Umbilical cord (tissue), 2 donors: ENCODE results near the gene RERE. TPM values are rescaled to one million over a fixed set of nuclear protein-coding genes. Genes with fewer than 3 reads are reported as not detected.
A peak's percentile ranks its signal among the peaks of the same experiment; 100 is the strongest.

Experiments
- DNase-seq: peaks from one replicate; pipeline ENCODE4 v3.0.0-alpha.2; 2015; ENCODE audit warnings: low spot score
- total RNA-seq: library from RNA; depleted of rRNA; stranded (reverse); fragments of >200 nt; gene quantifications from one replicate; pipeline ENCODE4 v1.2.3, GENCODE V29; 2014; ENCODE audit warnings: low replicate concordance; ENCODE audit not compliant: insufficient read depth

Gene RERE
- total RNA-seq, 1 donor from 2014 or later, result 73.9 TPM

GRCh38 chr1:8478566-8478965 is 338.9 kb downstream of the RERE start:
- DNase-seq, result no peak

GRCh38 chr1:8477983-8478362 is 339.5 kb downstream of the RERE start:
- DNase-seq, result no peak

GRCh38 chr1:8477166-8477982 is 340.1 kb downstream of the RERE start:
- peak; percentile 71 for DNase-seq

- no peak for DNase-seq
These were observed 341.4 kb downstream of the RERE start for GRCh38 chr1:8476006-8476405.

- no peak for DNase-seq
These were observed 343.1 kb downstream of the RERE start for GRCh38 chr1:8474369-8474768.

- DNase-seq, result no peak
These were observed 343.5 kb downstream of the RERE start for GRCh38 chr1:8473891-8474300.

GRCh38 chr1:8473121-8473875 is 344.1 kb downstream of the RERE start:
- no peak for DNase-seq

- DNase-seq, result no peak
These were observed 344.8 kb downstream of the RERE start for GRCh38 chr1:8472668-8473067.

GRCh38 chr1:8471451-8471850 is 346.0 kb downstream of the RERE start:
- no peak for DNase-seq

GRCh38 chr1:8468751-8469150 is 348.7 kb downstream of the RERE start:
- DNase-seq, result no peak

GRCh38 chr1:8467308-8467707 is 350.1 kb downstream of the RERE start:
- DNase-seq, result no peak

- DNase-seq, result no peak
These were observed 351.7 kb downstream of the RERE start for GRCh38 chr1:8465692-8466091.

- DNase-seq, result peak; percentile 54
These were observed 352.4 kb downstream of the RERE start for GRCh38 chr1:8465013-8465412.

GRCh38 chr1:8464377-8464776 is 353.1 kb downstream of the RERE start:
- no peak for DNase-seq

GRCh38 chr1:8463144-8463927 is 354.1 kb downstream of the RERE start:
- peak; percentile 92 for DNase-seq

- no peak for DNase-seq
These were observed 355.0 kb downstream of the RERE start for GRCh38 chr1:8462371-8462892.

- DNase-seq, result no peak
These were observed 355.9 kb downstream of the RERE start for GRCh38 chr1:8461351-8462110.

- no peak for DNase-seq
These were observed 356.7 kb downstream of the RERE start for GRCh38 chr1:8460784-8461183.

GRCh38 chr1:8460132-8460544 is 357.3 kb downstream of the RERE start:
- no peak for DNase-seq

- DNase-seq, result no peak
These were observed 358.8 kb downstream of the RERE start for GRCh38 chr1:8458607-8459006.

GRCh38 chr1:8457760-8458381 is 359.6 kb downstream of the RERE start:
- peak; percentile 51 for DNase-seq
